Astrocyte (in vitro differentiated cells and primary cell): ENCODE results near the gene RHBG.

Experiments
- CTCF ChIP-seq: IDR thresholded peaks from 2 replicates; pipeline ENCODE4 v1.5.1; 2011; ENCODE audit warnings: low read depth, mild to moderate bottlenecking, inconsistent platforms, low read length, moderate library complexity; ENCODE audit not compliant: insufficient read depth
- EZH2 ChIP-seq: IDR thresholded peaks from 2 replicates; pipeline ENCODE4 v1.6.1; 2012; ENCODE audit warnings: mild to moderate bottlenecking, low read length, inconsistent platforms; ENCODE audit not compliant: insufficient read depth

DNA sequence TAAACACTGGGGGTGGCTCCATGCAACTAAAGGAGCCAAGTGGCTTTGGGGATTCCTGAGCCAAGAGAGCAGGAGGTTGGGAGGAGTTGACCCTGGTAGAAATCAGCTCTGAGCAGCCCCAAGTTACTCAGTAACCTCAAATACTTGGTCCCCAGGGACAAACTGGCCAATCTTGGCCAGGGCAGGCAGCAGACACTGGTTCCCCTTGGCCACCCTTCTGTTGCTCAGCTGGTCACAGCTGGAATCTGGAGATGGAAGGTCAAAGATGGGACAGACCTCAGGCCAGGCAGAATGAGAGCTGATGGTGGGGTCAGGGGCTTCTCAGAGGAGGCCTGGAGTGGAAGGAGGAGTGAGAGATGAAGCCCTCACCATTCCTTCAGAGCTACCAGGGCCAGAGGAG, 3.3 kb upstream of the RHBG start:
- no peak for TF ChIP-seq CTCF
- no peak for TF ChIP-seq EZH2
